NCI-H510A treated with DMSO at 0.1 percent for 48 hours (cell line): ENCODE results near the gene GSC2.

Experiments used
- DNase-seq: peaks from one replicate; lab custom pipeline; 2025; lab: John Stamatoyannopoulos, UW

Gene GSC2

GRCh38 chr22:19149991-19150390 is at the start of gene GSC2:
Gene GSC2 (minus strand): TSS chr22:19150292. CDS start chr22:19150283, 9 bp downstream.
- no peak for DNase-seq

- DNase-seq, result no peak
Observed at GRCh38 chr22:19199479-19199878, 49.4 kb upstream of the GSC2 start.

GRCh38 chr22:19197997-19198865 is 48.1 kb upstream of the GSC2 start:
- no peak for DNase-seq

- no peak for DNase-seq
Observed at GRCh38 chr22:19196841-19197612, 46.9 kb upstream of the GSC2 start.

GRCh38 chr22:19195796-19196731 is 46.0 kb upstream of the GSC2 start:
- DNase-seq, result no peak

GRCh38 chr22:19194766-19195536 is 44.9 kb upstream of the GSC2 start:
- no peak for DNase-seq

GRCh38 chr22:19193879-19194278 is 43.8 kb upstream of the GSC2 start:
- no peak for DNase-seq

- no peak for DNase-seq
Observed at GRCh38 chr22:19187716-19188563, 37.8 kb upstream of the GSC2 start.

DNA sequence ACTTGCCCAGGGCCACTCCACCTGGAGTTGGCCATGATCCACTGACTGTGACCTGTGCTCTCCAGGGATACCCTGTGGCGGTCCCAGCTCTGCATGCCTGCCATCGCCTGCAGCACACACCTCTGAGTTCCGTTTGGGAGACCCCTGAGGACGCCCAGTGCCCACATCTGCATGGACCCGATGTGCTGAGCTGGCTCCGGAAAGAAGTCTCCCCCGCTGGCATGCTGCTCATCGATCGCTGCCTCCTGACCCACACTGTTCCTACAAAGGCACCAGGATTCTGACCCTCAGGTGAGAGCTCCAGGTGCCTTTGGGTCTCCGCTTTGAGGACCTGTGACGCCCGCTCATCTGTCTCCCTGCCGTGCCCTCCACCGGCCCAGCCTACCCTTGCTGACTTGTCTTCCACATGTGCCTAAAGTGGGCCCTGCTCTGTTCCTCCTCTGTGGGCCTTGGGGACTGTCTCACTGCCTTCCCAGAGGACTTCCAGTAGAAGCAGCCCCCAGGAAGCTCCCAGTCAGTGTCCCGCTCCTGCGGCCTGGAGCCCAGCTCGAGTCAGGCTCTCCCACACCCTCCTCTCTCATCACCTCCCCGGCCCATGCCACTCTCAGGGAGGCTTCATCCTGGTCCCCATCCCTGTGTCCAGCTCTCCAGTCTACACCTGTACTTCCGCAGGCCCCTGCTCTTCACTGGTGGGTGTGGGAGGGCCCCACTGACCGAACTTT is 34.3 kb upstream of the GSC2 start:
- DNase-seq, result no peak

DNA sequence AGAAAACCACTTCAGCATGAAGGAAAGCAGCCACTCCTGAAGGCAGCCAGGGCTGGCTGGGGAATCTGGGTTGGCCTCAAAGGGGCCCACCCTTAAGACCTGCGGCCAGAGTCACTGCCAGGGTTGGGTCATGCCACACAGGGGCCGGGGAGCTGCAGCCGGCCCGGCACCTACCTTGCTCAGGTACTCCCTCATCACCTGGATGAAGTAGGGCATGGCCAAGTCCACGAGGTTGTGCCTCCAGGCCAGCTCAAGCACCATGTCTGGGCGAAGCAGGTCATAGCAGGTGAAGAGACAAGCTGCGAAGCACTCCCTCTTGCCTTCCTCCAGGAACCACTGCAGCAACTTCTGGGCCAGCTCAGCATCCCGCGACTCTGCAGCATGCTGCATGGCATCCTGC is 33.1 kb upstream of the GSC2 start:
- DNase-seq, result no peak

- DNase-seq, result no peak
Observed at GRCh38 chr22:19182472-19183157, 32.5 kb upstream of the GSC2 start.

DNA sequence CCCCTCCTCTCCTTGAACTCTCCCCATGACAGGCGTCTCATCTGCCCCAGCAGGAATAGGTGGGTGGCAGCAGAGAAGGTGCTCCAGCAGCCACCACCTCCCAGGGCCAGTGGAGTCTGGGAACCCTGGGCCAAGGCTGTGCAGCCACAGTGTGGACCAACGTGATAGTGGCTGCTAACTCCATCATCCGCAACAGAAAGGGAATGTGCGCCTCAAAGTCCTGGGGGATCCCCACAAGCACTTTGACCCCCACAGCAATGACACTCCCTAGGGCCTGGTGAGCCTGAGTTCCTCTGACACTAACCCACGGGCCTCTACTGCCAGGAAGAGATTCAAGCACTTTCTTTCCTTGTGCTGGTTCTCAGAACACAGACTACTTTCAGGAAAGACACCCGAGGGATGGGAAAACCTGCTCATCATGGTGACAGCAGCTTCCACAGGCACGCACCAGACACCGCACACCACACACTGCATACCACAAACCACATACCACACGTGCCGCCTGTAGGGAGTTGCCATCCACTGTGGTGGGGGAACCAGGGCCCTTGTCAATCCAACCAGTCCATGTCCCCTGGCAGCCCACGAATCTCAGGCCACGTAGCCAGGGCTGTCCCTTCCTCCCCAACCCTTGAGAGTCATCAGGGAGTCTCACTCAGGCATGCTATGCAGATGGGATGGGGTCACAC is 31.8 kb upstream of the GSC2 start:
- DNase-seq, result no peak

GRCh38 chr22:19180740-19181410 is 30.8 kb upstream of the GSC2 start:
- peak; percentile 44 for DNase-seq

DNA sequence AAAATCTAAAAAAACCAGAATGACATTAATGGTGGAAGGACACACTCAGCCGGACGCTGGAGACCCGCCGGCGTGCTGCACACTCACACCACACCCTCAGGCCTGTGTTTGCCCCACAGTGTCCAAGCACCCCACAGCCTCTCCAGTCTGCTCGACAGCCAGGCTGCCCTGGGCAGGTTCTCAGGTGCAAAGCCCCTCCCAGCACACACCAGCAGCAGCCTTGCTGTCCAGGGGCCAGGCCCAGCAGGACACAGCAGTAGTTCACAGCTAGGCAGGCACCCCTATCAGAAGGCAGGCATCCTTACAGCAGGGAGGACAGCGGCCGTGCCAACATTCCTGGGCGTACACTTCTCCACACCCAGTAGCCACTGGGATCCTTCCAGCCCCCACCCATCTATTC is 30.1 kb upstream of the GSC2 start:
- no peak for DNase-seq

DNA sequence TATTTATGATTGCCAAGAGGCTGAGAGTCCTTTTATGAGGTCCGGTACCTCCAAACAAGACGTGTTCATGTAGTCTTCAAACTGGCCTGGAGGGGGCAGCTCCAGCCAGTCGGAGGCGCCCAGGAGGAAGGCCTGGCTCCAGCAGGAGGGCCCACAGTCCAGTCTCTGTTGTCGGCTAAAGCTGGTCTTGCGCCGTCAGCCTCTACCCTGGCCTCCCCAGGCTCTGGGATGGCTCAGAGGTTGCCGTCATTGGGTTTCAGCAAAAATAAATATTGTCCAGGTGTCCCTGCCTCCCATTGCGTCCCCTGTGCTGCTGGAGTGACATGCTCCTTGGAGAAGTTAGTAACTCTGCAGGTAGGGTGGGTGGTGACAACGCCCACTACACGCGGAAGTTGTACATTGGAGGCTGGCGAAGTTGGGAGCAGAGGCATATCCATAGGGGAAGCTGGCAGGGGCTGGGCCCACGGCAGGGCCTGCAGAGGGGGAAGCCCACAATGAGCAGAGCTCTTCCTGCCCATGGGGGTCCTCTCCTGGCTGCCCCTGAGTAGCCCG is 29.5 kb upstream of the GSC2 start:
- peak; percentile 51 for DNase-seq

DNA sequence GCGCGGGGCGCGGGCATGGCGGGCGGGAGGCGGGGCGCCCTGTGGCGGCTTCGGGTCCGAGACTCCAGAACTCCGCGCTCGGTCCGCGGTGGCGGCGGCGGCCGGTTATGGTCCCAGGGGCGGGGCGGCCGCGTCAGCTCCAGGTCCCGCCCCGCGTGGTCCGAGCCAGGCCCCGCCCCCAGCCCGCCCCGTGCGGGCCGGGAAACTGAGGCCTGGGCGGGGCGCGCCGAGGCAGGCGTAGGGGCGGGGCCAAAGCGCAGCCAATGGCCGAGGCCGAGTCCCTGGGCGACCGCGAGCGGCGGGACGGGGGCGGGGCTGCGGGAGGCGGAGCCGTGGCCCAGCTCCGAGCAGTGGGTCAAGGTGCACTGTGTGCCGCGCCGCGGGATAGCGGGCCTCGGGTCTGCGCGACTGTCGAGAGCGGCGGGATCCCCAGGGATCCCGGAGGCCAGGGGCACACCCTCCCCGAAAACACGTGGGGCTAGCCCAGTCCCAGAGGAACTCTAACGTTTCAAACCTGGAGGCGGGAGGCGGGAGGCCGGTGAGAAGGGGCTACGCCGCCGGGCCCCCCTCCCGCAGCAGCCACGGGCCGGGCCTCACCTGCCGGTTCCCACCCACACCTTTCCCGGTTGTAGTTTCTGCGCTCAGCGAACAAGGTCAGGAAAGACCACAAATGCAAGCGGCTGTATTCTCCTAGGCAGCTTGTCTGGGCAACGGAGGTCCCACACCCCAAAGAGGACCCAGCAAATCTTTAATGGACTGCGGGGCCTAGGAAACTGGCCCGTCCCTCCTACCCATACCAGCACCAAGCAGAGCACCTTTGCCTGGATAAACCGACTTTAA is 28.8 kb upstream of the GSC2 start, which contains the start of gene SLC25A1:
TSS of gene SLC25A1 (minus strand) at position 80 of the 840 bp plus-strand sequence. CDS start at position 17, 63 bp downstream.
- peak; percentile 54 for DNase-seq
